Stimulated activated CD8-positive, alpha-beta memory T cell treated with anti-CD3 and anti-CD28 coated beads, Interleukin-15, amount 100 ng/mL, for 1 hour (primary cell): ENCODE results near the gene SORT1.

Source experiments
- DNase-seq: peaks from one replicate; pipeline ENCODE4 v3.0.0-alpha.2; 2020; ENCODE audit warnings: low read depth

The SORT1 gene

DNA sequence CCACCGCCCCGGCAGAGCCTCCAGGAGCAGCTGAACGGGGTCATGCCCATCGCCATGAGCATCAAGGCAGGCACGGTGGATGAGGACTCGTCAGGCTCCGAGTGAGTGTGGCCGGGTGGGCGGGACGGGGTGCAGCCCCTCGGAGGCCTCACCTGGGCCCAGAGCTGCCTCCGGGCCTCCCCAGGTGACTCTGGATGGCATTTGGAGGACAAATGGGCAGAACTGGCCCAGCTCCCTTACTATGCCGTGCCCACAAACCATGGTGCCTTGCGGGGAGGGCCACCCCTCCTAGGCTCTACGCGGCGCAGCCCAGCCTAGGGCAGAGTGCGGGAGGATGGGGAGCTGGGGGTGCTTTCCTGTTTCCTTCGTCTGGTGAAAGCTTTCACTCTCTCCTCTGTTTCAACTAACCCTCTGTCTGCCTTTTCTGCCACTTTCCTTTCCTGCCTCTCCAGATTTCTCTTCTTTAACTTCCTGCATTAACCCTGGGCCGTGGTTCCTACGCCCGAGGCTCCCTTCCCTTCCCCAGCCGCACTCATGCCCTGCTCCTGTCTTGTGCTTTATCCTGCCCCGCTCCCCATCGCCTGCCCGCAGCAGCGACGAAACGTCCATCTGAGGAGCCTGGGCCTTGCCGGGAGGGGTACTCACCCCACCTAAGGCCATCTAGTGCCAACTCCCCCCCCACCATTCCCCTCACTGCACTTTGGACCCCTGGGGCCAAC is 124.0 kb downstream of the SORT1 start:
- no peak for DNase-seq

DNA sequence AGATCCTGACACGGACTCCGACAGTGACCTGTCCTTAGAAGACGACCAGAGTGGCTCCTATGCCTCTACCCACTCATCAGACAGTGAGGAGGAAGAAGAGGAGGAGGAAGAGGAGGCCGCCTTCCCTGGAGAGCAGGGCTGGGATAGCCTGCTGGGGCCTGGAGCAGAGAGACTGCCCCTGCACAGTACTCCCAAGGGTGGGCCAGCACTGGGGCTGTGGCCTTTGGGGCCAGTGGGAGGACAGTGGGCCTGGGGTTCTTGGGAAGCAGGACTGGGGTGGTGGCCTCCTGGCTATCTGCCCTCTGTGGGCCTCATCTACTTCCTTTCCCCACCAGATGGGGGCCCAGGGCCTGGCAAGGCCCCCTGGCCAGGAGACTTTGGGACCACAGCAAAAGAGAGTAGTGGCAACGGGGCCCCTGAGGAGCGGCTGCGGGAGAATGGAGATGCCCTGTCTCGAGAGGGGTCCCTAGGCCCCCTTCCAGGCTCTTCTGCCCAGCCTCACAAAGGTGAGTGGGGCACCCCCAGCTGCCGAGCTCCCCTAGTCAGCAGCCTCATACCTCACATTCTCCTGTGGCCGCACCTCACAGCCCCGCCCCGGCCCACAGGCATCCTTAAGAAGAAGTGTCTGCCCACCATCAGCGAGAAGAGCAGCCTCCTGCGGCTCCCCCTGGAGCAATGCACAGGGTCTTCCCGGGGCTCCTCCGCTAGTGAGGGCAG is 124.7 kb downstream of the SORT1 start:
- no peak for DNase-seq

DNA sequence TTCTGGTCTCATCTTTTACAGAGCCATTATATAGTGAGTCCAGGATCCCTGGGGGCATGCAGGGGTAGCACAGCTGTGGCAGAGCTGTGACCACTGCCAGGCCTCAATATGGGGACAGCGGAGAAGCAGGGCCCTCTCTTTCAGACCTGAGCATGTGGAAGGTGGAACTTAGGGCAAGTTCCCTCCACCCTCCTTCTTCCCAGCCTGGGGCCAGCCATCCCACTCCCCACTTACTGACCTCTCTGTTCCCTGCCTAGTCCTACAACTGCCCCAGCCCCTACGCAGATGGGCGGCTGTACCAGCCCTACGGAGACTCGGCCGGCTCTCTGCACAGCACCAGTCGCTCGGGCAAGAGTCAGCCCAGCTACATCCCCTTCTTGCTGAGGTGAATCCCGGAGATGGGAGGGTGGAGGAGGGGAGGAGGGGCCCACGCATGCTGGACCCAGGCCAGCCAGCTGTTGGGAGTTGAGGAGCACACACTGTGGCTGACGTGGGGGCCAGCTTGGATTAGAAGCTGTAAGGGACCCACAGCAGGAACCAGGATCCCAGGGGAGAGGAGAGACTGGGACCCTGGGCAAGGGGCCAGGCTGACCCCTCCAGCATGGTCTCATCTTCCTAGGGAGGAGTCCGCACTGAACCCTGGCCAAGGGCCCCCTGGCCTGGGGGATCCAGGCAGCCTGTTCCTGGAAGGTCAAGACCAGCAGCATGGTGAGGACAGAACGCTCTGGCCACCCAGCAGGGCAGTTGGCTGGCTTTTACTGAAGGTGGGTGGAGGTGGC is 125.5 kb downstream of the SORT1 start:
- DNase-seq = no peak

DNA sequence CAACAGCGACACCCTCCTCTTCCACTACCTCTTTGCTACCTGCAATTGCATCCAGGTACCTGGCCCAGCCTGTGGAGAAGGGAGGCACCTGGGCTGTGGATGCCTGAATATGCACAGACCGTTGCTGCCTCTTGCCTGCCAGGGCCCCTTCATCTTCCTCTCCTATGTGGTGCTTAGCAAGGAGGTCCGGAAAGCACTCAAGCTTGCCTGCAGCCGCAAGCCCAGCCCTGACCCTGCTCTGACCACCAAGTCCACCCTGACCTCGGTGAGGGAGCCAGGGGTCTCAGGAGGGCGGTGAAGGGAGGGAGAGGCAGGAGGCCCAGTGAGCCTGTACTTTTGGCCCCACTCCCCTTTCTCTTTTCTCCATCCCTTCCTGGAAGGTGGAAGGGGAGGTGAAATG is 126.3 kb downstream of the SORT1 start:
- no peak for DNase-seq

DNA sequence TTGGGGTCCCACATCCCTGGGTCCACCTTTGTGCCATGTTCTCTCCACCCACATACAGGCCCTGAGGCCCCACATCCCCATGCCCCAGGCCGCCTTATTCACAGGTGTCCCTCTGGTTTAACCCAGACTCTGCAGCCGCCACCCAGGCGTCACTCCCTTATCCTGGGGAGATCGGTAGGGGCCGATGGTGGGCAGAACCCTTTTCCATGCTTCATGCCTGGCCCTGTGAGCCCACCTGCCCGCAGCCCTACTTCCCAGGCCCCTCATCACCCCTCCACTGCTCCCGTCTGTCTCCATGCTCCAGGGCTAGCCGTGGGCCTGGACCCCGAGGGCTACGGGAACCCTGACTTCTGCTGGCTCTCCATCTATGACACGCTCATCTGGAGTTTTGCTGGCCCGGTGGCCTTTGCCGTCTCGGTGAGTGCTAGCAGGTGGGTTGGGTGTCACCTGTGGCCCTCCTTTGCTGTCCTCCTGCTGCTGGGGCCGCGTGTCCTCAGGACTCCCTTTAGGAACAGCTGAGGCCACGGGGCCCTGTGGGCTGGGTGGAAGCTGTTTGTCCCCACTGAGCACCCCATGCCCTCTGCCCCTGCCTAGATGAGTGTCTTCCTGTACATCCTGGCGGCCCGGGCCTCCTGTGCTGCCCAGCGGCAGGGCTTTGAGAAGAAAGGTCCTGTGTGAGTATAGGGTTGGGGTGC is 126.9 kb downstream of the SORT1 start:
- no peak for DNase-seq

DNA sequence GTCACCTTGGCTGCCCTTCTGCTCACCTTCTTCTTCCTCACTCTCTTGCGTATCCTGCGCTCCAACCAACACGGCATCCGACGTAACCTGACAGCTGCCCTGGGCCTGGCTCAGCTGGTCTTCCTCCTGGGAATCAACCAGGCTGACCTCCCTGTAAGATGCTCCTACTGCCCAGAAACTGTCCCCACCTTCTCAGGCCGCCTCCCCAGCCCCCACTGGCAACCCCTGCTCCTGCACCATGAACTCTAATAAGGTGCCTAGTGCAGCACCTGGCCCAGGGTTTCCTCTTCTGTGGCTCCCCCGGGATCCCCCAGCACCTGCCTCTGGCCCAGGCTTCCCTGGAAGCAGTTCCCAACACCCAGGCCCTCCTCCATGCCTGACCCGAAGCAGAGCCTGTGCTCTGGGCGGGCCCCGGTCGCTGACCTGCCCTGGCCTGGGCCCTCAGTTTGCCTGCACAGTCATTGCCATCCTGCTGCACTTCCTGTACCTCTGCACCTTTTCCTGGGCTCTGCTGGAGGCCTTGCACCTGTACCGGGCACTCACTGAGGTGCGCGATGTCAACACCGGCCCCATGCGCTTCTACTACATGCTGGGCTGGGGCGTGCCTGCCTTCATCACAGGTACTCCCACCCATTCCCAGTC is 127.6 kb downstream of the SORT1 start:
- no peak for DNase-seq

DNA sequence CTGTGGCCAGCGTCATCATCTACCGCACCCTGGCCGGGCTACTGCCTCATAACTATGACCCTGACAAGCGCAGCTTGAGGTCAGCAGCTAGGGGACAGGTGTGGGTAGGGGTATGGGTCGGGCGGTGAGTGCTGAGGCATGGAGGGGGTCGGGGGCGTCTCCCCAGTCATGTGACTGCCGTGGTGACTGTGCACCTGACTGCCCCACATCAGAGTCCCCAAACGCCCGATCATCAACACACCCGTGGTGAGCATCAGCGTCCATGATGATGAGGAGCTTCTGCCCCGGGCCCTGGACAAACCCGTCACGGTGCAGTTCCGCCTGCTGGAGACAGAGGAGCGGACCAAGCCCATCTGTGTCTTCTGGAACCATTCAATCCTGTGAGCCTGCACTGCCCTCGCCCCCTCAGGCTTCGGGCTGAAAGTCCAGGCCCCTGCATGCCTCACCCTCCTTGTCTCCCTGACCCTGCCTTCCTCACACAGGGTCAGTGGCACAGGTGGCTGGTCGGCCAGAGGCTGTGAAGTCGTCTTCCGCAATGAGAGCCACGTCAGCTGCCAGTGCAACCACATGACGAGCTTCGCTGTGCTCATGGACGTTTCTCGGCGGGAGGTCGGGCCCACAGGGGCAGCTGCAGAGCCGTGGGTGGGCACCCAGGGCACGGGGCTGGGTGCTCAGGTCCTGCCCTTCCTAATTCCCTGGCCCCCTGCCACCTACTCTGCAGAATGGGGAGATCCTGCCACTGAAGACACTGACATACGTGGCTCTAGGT is 128.3 kb downstream of the SORT1 start:
- DNase-seq = no peak

DNA sequence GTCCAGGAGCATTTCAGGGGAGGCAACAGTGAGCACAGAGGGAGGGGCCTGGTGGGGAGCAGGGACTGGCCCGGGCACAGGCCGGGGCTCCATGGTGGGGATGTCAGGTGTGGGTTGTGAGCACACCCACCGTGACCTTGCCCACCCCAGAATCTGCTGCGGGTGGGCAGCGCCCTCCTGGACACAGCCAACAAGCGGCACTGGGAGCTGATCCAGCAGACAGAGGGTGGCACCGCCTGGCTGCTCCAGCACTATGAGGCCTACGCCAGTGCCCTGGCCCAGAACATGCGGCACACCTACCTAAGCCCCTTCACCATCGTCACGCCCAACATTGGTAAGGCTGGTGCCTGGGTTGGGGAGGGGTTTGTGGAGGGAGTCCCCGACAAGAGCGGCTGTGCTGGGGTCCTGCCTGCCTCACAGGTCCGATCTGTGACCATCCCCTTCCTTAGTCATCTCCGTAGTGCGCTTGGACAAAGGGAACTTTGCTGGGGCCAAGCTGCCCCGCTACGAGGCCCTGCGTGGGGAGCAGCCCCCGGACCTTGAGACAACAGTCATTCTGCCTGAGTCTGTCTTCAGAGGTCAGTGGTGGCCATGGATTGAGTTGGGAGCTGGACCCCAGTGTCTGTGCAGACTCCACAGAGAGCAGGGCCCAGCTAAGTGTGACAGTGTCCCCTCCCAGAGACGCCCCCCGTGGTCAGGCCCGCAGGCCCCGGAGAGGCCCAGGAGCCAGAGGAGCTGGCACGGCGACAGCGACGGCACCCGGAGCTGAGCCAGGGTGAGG is 129.1 kb downstream of the SORT1 start:
- no peak for DNase-seq

DNA sequence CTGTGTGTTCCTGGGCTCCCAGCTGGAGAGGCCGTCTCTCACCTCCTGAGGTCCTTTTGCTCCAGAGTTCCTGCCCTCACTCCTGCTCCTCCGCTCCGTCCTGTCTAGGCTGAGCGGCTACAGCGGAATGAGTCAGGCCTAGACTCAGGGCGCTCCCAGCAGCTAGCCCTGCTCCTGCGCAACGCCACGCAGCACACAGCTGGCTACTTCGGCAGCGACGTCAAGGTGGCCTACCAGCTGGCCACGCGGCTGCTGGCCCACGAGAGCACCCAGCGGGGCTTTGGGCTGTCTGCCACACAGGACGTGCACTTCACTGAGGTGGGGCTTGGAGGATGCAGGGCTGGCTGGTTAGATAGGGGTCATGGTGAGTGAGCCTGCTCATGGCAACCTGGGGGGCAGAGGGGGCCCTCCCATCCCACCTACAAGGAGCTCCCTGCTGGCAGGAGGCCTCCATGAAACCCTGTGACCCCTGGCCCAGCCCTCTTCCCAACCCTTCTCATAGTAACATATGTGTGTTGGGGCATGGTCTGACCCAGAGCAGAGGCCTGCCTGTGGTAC is 129.9 kb downstream of the SORT1 start:
- DNase-seq = no peak

DNA sequence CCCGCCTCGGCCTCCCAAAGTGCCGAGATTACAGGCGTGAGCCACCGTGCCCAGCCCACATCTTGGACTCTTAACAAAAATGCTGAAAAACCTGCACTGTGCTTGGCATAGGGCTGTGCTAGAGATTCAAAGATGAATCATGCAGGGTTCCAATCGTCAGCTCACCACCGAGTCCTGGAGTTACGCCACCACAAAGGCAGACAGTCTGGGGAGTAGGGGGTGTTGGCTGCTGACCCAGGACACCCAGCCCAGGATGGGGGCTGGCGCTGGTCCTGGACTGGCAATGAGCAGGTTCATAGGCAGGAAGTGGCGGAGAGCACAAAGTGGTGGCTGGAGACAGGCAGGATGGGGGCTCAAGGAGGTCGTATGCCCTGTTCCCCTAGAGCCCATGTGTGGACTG is 130.8 kb downstream of the SORT1 start:
- no peak for DNase-seq

DNA sequence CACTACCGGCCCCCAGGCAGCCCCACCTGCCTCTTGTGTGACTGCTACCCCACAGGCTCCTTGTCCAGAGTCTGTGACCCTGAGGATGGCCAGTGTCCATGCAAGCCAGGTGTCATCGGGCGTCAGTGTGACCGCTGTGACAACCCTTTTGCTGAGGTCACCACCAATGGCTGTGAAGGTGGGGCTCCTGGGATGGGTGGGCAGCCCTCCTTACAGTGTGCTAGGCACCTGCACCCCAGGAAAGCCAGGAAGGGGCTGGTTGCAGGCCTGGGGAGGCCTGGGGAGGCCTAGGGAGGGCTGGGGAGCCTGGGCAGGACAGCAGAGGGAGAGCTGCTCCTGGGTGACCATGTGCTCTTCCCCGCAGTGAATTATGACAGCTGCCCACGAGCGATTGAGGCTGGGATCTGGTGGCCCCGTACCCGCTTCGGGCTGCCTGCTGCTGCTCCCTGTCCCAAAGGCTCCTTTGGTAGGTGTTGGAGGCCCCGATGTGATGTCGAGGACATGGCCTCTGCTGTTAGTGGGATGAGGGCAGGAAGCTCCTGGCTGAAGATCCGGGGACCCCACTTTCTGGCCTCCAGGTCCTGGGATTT is 131.9 kb downstream of the SORT1 start:
- DNase-seq = no peak

DNA sequence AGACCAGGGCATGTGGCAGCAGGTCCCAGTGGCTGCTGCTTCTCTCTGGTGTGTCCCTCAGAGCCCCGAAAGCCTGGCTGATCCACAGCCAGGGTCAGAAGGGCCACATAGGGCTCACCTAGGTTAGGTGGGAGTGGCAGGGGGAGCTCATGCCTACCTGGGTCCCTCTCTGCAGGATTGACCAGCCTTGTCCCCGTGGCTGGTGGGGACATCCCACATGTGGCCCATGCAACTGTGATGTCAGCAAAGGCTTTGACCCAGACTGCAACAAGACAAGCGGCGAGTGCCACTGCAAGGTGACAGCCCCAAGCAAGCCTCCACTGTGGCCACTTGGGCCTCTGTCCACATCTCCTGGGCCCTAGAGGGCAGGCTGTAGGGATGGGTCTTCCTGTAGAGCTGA is 132.7 kb downstream of the SORT1 start:
- no peak for DNase-seq

DNA sequence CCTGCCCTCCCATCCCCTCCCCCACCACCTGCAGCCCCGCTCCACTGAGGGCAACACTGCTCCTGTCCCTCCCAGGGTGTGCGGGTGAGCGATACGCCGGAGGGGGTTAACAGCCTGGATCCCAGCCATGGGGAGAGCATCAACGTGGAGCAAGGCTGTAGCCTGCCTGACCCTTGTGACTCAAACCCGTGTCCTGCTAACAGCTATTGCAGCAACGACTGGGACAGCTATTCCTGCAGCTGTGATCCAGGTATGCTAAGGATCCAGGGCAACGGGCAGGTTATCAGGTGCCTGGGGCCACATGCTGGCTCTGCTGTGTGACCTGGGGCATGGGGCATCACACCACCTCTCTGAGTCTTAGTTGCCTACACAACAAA is 133.4 kb downstream of the SORT1 start:
- DNase-seq = no peak

DNA sequence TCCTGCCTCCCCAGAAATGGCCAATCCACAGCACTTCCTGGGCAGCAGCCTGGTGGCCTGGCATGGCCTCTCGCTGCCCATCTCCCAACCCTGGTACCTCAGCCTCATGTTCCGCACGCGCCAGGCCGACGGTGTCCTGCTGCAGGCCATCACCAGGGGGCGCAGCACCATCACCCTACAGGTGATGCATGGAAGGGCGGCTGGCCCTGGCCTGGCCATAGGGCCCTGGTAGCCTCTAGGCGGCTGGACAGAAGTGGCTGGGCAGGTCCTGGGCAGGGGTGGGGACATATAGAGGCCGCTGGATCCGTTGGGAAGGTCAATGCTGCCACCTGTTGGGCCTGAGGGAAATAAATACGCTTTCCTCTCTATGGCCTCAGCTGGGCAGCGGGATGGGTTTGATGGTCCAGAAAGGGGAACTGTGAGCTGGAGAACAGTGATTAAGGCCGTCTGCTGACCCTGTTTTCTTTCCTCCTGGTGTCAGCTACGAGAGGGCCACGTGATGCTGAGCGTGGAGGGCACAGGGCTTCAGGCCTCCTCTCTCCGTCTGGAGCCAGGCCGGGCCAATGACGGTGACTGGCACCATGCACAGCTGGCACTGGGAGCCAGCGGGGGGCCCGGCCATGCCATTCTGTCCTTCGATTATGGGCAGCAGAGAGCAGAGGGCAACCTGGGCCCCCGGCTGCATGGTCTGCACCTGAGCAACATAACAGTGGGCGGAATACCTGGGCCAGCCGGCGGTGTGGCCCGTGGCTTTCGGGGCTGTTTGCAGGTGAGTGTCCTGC is 133.9 kb downstream of the SORT1 start:
- peak; percentile 57 for DNase-seq

DNA sequence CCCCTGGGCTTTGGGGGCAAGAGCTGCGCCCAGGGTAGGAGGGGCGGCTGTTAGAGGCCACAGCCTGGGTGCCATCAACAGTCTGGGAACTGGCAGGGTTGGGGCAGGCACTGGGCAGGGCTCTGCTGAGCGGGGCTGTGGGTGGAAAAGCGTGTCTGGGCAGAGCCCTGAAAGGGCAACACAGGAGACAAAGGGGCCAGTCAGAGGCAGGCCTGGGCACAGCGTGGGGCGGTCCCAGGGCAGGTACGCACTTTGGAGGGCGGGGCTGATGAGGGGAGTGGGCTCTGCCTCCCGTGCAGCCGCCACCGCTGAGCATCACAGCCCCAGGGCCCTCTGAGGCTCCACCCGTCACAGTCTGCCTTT is 134.5 kb downstream of the SORT1 start:
- no peak for DNase-seq

DNA sequence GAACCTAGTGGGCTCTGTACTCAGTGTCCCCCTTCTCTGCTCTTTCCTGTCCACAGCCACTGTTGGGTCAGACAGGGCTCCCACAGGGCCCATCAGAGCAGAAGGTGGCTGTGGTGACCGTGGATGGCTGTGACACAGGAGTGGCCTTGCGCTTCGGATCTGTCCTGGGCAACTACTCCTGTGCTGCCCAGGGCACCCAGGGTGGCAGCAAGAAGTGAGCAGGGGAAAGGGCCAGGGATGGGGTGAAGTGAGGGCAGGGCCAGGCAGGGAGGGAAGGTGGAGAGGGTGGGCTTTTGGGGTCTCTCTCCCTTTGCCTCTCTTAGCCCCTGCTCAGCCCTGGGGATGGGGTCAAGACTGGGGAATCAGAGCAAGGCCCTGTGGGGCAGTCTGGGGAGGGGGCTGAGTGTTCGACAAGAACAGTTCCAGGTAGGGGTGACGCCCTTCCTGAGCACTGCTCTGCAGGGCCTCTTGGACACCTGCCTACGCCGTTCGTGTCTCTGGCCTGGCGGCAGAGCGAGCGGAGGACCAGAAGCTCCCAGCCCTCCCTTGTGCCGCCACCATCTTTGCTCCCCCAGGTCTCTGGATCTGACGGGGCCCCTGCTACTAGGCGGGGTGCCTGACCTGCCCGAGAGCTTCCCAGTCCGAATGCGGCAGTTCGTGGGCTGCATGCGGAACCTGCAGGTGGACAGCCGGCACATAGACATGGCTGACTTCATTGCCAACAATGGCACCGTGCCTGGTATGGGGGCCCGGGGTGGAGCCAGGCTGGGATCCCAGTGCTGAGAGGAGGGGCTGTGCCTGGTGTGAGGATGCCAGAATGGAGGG is 135.3 kb downstream of the SORT1 start:
- DNase-seq = no peak

DNA sequence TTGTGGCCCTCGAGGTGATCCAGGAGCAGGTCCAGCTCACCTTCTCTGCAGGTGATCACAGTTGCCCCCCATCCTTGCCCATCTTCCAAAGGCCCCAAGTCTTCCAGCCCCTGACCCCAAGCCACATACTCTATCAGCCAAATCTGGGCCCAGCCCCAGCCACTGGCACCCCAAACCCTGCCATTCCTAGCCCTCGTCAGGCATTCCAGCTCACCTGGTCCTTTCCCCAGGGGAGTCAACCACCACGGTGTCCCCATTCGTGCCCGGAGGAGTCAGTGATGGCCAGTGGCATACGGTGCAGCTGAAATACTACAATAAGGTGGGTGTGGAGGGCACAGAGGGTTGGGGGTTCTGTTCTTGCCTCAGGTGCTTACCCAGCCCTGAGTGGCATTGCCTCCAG is 136.1 kb downstream of the SORT1 start:
- DNase-seq = no peak

DNA sequence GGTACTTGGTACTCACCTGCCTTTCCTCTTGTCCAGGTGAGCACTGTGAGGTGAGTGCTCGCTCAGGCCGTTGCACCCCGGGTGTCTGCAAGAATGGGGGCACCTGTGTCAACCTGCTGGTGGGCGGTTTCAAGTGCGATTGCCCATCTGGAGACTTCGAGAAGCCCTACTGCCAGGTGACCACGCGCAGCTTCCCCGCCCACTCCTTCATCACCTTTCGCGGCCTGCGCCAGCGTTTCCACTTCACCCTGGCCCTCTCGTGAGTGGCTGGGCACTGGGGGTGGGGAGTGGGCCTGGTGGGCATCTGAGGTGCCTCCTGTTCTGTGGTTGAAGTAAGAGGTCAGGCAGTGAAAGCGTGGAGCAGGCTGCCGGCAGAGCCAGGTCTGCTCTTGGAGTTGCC is 136.7 kb downstream of the SORT1 start:
- DNase-seq = no peak
